Stimulated activated CD8-positive, alpha-beta memory T cell treated with anti-CD3 and anti-CD28 coated beads, Interleukin-12 subunit alpha, Interleukin-12 subunit beta, amount 100 ng/mL, for 24 hours (primary cell): ENCODE data around the gene SPAG4.

Source experiments
- DNase-seq: peaks from one replicate; pipeline ENCODE4 v3.0.0-alpha.2; 2020; ENCODE audit errors: extremely low read depth

The SPAG4 gene

DNA sequence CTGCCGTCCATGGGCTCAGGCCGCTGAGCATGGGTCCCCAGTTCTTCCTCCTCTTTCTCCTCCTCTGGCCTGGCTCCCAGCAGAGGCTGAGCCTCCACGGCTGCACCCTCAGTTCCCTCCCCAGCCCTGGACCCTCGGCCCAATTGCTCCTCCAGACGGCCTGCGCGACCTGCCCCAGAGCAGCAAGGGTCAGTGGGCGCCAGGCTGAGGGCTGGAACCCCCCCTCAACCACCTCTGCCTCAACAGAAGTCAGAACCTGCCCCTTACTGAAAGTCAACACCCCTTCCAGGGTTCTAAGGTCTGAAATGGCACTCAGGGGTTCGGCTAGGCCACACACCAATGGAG is 15.9 kb upstream of the SPAG4 start:
- DNase-seq, result no peak

DNA sequence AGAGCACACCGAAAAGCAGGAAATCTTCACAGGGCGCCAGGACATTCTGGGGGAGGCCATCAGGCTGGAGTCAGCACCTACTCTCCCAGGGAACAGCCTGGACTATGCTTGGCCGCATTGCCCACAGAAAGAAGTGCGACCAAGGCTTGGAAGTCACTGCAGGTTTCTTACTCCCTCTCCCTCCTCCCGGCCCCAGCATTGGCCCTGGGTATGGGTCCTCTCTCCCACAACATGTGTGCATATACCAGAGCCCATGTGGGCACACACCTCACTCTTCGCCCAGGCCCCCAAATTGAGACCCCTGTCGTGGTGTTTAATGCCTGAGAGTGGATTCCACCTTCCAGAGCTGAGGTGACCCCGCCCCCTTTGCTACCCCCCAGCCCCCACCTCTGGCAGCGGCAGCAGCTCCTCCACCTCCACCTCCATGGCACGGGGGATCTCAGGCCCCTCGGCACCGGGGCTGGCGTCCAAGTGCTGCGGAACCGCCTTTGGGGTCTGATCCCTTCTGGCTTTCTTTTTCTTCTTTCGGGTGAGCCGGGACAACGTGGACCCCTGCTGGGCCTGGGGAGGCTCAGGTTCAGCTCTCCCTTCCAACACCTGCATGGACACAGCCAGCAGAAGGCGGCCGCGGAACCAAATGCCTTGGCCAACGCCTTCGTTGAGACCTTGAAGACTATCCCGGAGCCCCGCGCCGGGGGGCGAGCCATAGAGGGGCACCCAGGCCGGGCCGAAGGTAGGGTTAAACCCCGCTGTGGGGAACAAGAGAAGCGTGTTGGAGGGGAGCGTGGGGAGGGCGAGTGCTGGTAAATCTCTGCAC is 15.2 kb upstream of the SPAG4 start:
- DNase-seq, result no peak

DNA sequence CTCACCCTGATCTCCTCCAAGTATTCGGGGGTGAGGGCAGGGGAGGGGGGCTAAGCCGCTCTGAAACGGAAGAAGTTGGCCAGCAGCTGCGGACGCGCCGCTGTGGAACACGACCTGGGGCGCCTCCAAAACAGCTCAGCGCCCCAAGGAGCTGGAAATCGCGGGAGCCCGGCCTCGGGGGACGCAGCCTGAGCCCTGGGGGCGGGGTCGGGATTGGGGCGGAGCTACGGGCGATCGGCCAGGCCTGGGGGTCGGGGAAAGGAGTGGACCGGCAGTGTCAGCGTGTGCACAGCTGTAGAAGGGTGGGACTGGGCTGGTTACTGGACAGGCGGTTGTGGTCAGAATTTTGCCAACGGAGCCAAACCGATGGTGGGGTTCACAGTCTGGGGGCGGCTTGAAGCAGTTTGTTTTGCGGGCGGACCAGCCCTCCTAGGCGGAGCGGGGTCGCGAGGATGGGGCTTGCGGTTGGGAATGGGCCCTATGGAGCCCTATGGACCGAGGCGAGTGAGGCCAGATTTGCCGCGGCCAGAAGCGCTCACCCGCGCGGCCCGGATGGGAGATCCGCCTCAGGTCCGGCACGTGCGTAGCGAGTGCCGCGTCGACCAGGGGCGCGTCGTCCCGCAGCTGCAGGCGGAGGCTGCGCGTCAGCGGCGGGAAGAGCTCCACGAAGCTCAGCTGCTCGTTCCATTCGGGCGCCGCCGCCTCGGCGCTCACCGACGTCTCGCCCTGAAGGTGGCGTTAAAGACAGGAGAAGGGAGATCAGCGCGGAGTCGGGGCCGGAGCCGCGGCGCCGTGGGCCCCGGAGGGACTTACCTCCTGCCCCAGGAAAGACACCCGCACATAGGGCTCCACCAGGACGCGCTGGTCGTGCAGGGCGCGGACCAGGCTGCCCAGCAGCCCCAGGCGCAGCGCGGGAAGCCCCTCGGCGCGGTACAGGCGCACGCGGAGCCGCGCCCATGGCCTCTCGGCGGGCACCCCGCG is 14.3 kb upstream of the SPAG4 start:
- DNase-seq, result peak; percentile 30

DNA sequence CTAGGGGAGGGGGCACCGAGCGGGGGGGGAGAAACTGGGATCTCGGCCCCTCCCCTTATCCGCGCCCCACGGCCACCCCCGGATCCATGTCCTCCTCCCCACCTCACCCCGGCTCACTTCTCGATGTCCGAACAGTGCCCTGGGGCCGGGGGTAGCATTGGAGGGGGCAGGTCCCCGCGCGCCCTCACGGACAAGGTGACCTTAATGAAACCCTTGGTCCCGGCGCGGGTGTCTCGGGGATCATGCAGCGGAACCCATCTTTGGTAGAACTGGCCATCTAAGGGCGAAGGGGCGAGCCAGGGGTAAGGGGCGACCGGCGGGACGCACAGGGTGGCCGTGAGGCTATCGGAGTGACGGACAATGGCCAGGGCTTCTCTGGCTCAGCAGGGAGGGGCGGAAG is 13.6 kb upstream of the SPAG4 start:
- no peak for DNase-seq

DNA sequence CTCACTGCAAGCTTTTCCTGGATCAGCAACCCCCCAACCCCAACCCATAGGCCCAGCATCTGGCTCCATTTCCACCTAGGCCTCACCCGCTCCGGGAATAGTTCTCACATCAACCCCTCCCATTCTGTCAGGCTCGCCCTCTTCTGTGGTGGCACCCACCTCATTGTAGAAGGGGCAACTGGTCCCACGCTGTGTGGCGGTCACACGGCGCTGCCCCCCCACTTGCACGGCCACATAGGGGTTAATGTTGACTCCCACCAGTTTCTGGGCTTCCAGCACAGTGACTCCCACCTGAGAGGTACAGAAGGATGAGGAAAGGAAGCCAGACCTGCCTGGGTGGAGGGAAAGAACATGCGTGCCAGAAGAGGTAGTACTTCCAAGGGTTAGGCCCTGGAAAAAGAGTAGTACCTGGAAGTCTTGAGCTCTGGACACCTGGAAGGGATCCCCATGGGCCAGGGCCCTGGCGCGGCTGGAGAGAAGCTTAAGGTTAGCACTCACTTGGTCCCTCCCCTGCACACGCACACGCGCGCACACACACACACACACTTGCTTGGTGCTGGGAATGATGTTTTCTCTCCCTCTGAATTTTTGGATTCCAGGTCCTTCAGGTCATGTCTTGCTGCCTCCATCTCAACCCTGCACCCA is 12.7 kb upstream of the SPAG4 start:
- DNase-seq, result no peak

DNA sequence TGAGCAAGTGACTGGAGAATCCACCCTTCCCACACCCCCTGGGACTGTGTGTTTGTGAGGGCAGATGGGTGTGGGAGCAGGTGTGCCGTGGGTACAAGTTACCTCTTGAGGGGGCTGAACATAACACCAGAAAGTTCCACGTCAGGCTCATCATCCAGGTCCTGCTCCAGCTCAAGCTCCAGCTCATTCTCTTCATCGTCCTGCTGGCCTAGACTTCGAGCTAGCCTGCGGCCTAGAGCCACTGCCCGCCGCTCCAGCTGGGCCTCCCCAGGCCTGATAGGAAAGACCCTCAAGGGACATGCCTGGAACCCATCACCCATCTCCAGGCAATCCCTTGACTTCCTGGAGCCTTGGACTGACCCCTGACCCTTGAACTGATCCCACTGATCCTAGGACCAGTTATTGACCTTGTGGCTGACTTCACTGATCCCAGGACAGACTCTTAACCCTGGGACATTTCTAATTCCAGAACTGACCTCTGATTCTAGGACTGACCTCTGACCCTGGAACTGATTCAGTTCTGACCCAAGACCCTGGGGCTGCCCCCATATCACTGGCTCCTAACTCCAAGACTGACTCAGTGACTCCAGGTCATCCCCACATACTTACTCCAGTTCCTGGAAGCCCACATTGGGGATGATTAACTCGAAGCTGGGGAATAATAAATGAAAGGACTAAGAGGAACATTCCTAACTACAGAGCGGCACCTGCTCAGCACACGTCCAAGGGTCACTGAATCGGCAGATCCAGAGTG is 11.8 kb upstream of the SPAG4 start:
- no peak for DNase-seq

DNA sequence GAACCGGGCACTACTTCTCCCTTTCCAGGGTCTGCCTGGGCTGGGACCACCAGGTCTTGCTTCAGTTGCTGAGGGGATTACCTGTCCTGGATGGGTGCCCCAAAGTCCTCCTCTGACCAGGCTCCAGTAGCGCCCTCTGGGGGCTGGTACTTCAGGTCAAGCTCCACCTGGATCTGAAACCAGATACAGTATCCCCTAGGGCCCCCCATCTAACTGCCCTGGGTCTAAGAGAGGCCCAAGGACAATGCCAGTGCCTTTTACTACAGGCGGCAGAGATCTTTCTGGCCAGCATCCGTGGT is 11.2 kb upstream of the SPAG4 start:
- DNase-seq, result no peak

DNA sequence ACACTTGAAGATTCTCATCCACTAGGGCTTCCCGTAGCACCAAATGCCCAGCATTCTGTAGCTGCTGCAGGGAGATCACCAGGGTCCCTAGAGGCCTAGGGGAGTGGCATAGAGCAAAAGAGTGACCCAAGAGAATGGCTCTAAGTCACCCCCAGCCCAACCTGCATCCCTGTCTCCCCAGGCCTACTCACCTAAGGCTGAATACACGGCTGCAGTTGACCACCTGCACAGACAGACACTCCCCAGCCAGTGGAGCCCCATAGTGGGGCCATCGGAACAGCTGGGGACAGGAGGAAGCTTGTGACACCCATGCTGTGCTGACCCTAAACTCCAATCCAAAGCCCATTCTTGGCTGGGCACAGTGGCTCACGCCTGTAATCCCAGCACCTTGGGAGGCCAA is 9.5 kb upstream of the SPAG4 start:
- DNase-seq, result no peak

DNA sequence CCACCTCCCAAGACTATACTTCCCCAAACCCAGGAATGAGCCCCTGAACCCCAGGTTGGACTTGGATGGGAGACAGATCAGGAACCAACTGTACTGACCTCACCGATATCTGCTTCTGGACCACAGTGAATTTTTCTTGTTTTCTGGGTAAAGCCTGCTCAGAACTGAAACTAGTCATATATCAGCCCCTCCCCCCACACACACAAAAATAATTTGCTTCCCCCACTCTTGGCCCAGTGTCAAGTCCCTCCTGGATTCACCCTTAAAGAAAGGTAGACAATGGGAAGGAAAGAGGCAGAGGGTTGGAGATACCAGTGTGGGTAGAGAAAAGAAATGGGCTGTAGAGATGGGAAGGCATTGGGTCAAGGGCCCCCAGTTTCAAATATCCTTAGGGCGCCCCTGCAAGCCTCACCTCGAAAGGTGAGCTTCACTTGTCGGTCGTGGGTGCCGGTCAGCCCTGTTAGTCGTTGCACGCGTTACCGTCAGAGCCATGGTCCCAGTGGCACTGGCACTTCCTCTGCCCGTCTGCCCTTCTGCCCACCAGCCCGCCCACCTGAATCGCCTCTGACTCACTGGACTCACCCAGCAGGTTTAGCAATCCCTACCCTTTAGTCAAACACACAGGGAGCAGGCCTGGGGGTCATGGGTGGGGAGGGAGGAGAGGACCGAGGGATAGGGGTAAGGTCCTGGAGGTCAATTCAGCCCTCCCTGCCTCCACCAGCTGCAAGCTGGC is 8.5 kb upstream of the SPAG4 start:
- no peak for DNase-seq

DNA sequence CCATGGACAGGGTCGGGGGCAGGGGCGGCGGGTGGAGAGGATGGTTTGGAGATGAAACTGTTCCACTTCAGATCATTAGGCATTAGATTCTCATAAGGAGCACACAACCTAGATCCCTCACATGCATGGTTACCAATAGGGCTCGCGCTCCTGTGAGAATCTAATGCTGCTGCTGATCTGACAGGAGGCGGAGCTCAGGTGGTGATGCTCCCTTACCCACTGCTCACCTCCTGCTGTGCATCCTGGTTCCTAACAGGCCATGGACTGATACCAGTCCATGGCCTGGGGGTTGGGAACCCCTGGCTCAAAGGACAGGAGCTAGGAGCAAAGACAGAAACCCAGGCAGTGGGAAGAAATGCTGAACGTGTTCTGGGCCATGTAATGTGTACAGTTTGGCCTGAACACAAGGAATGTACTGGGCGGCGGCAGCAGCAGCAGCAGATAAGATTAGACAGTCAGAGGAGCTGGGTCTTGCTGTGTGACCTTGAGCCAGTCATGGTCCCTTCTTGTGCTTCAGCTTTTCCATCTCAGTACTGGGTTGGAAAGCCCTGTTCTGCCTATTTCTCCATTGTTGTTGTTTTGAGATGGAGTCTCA is 4.7 kb upstream of the SPAG4 start:
- DNase-seq, result no peak

DNA sequence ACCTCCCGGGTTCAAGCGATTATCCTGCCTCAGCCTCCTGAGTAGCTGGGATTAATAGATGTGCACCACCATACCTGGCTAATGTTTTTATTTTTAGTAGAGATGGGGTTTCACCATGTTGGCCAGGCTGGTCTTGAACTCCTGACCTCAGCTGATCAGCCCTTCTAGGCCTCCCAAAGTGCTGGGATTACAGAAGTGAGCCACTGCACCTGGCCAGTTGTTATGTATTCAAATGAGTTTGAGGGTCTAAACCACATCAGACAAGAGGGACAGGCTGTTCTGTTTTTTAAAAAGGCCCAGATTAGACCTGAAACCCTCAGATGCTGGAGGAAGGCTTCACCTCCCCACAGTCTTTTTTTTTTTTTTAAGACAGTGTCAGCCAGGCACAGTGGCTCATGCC is 4.1 kb upstream of the SPAG4 start:
- no peak for DNase-seq

DNA sequence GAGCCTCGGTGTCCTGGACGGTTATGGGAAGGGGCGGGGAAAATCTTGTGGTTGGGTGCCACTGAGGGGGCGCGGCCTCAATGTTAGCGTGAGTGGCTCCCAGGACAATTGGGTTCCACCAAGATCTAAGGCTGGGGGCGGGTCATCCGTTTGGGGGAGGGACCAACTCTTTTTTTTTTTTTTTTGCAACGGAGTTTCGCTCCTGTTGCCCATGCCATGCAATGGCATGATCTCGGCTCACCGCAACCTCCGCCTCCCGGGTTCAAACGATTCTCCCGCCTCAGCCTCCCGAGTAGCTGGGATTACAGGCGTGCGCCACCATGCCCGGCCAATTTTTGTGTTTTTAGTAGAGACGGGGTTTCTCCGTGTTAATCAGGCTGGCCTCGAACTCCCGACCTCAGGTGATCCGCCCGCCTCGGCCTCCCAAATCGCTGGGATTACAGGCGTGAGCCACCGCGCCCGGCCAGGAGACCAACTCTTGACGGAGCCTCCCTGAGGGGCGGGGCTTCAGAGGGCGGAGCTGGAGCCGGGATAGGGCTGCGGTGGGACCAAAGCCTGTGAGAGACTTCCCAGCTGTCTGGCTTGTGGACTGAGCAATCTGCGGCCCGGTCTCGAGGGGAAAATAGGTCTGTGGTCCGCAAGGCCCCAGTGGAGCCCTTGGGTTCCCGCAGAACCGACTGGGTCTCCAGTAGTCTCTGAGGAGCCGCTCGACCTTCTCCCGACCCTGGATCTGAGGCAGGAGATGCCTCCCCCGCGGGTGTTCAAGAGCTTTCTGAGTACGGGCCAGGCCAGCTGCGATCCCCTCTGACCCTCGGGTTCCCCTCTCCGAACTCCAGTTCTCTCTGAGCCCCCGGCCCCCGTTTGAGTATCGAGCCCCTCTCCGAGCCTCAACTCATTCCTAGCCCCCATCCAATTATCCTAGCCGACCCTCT is 1.1 kb downstream of the SPAG4 start:
- no peak for DNase-seq

DNA sequence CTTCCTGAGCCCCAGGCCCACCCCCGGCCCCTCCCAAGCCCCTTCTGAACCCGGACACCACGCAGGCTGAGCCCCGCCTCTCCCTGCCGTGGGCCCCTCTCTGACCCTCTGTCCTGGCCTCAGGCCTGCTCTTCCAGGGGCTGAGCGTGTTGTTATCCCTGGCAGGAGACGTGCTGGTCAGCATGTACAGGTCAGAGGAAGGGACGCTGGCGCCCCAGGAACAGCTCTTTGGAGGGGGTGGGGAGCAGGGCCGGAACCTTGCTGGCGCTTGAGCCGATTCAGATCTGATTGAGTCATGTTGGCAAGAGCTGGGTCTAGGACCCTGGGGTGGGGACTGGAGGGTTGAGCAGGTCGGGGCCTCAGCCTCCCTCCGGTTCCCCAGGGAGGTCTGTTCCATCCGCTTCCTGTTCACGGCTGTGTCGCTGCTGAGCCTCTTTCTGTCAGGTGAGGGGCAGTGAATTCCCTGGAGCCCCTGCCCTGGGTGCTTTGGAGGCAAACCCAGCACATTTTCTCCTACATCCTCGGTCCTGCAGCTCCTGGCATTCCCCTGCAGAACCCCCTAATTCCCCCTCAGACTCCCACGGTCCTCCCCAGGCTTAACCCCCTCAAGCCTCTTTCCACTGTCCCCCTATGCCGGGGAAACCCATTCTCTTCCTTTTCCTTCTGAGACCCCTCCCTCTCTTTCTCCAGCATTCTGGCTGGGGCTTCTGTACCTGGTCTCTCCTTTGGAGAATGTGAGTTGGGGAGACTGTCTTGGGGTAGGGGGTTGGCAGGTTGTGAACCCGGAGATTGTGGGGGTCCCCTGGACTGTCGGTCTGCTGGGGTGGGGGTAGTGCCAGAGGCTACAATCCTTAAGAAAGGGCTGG is 2.0 kb downstream of the SPAG4 start:
- no peak for DNase-seq

DNA sequence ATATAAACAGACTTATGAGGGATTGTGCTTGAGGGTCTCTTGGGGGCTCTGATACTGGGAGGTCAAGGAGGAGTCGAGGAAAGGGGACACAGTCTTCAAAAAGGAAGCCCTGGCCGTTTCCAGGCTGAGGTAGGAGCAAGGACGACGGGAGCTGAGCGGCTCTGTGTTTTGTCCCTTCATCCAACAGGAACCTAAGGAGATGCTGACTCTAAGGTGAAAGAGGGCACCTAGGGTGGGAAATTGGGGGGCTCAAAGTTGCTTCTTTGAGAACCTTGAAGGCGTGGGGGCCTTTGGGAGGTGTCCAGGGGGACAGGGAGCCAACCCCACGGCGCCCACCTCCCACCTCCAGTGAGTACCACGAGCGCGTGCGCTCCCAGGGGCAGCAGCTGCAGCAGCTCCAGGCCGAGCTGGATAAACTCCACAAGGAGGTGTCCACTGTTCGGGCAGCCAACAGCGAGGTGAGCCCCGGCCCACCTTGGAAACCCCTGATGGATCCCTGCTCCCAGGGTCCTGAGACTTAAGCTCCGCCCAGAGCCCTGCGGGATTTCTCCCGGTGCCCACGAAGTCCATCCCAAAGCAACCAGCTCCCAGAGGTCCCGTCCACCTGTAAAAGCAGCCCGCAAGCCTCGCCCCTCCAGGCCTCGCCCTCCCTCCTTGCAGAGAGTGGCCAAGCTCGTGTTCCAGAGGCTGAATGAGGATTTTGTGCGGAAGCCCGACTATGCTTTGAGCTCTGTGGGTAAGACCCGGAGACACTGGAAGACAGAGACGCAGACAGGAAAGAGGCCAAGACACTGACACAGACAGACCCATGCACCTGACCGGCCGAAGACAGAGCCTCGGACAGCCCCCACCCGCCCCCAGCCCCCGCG is 2.9 kb downstream of the SPAG4 start:
- no peak for DNase-seq

DNA sequence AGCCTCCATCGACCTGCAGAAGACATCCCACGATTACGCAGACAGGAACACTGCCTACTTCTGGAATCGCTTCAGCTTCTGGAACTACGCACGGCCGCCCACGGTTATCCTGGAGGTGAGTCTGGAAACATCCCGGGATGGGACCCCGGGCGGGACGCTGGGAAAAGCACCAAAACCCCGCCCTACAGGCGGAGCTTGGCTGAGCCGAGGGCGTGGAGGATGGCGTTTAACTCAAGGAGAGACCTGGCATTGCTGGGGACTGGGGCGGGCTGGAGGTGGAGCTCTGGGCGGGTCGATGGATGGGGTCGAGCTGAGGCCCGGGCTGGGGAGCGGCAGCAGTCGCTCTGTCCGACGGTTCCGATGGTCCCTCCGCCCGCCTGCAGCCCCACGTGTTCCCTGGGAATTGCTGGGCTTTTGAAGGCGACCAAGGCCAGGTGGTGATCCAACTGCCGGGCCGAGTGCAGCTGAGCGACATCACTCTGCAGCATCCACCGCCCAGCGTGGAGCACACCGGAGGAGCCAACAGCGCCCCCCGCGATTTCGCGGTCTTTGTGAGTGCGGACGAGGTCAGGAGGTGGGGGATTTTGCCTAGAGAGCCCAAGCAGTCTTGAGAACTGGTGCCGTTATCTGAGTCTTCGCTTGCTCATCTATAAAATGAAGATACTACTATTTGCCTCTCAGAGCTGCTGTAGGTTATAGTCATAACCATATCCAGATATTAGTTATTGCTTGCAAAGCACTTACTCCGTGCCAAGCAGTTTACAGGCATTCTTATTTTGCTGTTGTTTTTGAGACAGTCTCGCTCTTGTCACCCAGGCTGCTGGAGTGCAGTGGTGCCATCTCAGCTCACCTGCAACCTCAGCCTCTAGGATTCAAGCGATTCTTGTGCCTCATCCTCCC is 3.8 kb downstream of the SPAG4 start:
- peak; percentile 57 for DNase-seq

DNA sequence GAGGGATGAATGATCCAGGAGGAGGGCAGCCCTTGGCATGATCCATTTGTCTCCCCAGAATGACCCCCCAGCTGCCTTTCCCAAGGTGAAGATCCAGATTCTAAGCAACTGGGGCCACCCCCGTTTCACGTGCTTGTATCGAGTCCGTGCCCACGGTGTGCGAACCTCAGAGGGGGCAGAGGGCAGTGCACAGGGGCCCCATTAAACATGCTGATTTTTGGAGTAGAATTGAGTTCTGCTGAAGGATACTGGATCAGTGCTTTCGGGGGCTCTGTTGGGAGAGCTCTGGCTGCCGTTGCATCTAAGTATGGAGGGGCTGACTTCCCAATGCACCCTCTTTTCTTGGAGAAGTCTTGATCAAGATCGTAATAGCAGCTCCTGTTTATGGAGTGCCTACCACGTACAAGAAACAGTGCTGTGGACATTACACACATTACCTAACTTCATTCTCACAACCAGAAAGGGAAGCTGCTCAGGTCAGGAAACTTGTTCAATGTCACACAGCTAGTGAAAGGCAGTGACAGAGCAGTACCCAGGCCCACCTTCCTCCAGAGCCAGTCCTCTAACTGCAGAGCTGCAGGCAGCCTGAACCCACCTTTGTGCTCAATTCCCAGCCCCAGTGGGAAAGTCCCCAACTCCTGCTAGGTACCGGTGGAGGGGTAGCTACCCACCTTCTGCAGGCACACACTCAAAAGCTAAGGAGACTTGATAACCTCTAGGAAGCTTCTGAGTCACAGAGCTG is 5.4 kb downstream of the SPAG4 start:
- no peak for DNase-seq
